GM18507 (cell line): ENCODE data around the gene CLIC5.

Experiments
- DNase-seq: peaks from one replicate; pipeline ENCODE4 v3.0.0; 2011; ENCODE audit warnings: low read depth; ENCODE audit not compliant: insufficient read length; ENCODE audit errors: extremely low spot score
- FAIRE-seq: peaks from 2 replicates; lab custom pipeline; 2011; peaks lifted over from hg19 to GRCh38; lab: Jason Lieb, UNC

CLIC5 gene

GRCh38 chr6:45969883-45970282 lies 45.8 kb downstream of the CLIC5 start:
- FAIRE-seq (no peak), DNase-seq (no peak)

GRCh38 chr6:45969026-45969425 lies 46.6 kb downstream of the CLIC5 start:
- DNase-seq (no peak), FAIRE-seq (no peak)

GRCh38 chr6:45967363-45967762 lies 48.3 kb downstream of the CLIC5 start:
- DNase-seq (no peak), FAIRE-seq (no peak)

GRCh38 chr6:45966797-45967196 lies 48.9 kb downstream of the CLIC5 start:
- DNase-seq = no peak
- no peak for FAIRE-seq

GRCh38 chr6:45966340-45966739 lies 49.3 kb downstream of the CLIC5 start:
- FAIRE-seq (no peak), DNase-seq (no peak)

- FAIRE-seq = no peak
- DNase-seq = no peak
Measured at GRCh38 chr6:45965792-45966191, 49.9 kb downstream of the CLIC5 start.

GRCh38 chr6:45965007-45965406 lies 50.7 kb downstream of the CLIC5 start:
- FAIRE-seq = no peak
- no peak for DNase-seq

GRCh38 chr6:45964300-45964699 lies 51.4 kb downstream of the CLIC5 start:
- no peak for FAIRE-seq
- DNase-seq = no peak

- FAIRE-seq (no peak), DNase-seq (no peak)
Measured at GRCh38 chr6:45963896-45964295, 51.8 kb downstream of the CLIC5 start.

- DNase-seq (no peak), FAIRE-seq (no peak)
Measured at GRCh38 chr6:45961125-45961524, 54.5 kb downstream of the CLIC5 start.

GRCh38 chr6:45959534-45960145 lies 56.0 kb downstream of the CLIC5 start:
- DNase-seq = no peak
- no peak for FAIRE-seq

- DNase-seq (no peak), FAIRE-seq (no peak)
Measured at GRCh38 chr6:45956663-45957062, 59.0 kb downstream of the CLIC5 start.

GRCh38 chr6:45956176-45956575 lies 59.5 kb downstream of the CLIC5 start:
- no peak for DNase-seq
- no peak for FAIRE-seq

- DNase-seq (no peak), FAIRE-seq (no peak)
Measured at GRCh38 chr6:45955597-45955996, 60.1 kb downstream of the CLIC5 start.

- DNase-seq (no peak), FAIRE-seq (no peak)
Measured at GRCh38 chr6:45952546-45952945, 63.1 kb downstream of the CLIC5 start.

GRCh38 chr6:45952168-45952529 lies 63.5 kb downstream of the CLIC5 start:
- DNase-seq (no peak), FAIRE-seq (no peak)

- DNase-seq = no peak
- no peak for FAIRE-seq
Measured at GRCh38 chr6:45951321-45952167, 64.1 kb downstream of the CLIC5 start.

GRCh38 chr6:45949256-45949655 lies 66.4 kb downstream of the CLIC5 start:
- DNase-seq (no peak), FAIRE-seq (no peak)

- DNase-seq = no peak
- FAIRE-seq = no peak
Measured at GRCh38 chr6:45947807-45948206, 67.9 kb downstream of the CLIC5 start.

GRCh38 chr6:45946887-45947286 lies 68.8 kb downstream of the CLIC5 start:
- no peak for FAIRE-seq
- no peak for DNase-seq

GRCh38 chr6:45946352-45946751 lies 69.3 kb downstream of the CLIC5 start:
- DNase-seq (no peak), FAIRE-seq (no peak)
